ENCODE results near the gene HOXB7. TPM values are rescaled to one million over a fixed set of nuclear protein-coding genes. Genes with fewer than 3 reads are reported as not detected.

The HOXB7 gene
- polyA plus RNA-seq, 3 donors: not detected

DNA sequence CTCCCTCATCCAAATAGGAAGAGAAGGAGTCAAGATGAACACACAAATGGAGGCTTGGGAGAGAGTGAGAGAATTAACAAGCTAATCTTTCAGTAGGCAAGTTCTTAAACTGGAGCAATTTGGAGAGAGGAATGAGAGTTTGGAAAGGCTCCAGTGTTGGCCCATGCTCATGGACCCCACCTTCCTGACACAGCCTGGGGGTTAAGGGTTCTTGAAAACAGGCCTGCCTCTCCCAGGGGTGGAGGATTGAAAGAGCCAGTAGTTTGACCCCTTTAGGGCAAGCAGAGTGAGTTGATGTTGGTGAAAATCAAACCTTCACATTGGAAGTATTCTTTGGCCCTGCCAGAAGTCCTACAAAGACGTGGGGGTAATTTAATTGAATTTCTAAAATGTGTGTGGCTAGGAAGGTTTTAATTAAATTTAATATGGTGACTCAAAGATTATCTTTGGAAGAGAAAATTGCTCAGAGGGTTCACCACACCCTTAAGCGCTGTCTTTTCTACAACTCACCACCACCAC is 26.5 kb downstream of the HOXB7 start:
- Mint-ChIP-seq H3K9me3 (peaks cover 0 to 36% (median 28%) of the 10 kb centered on the region in 7 donors), H3K36me3 (peaks cover 14 to 33% of the 10 kb centered on the region in 2 donors), H3K4me3 (peak overlapping the region in 1 of 2 donors; percentile 99), H3K4me1 (peaks cover 53% of the 10 kb centered on the region), H3K27ac (no peak overlapping the region), H3K27me3 (ENCODE audit: low read depth in 3 of 3) (peaks cover 97 to 100% (median 98%) of the 10 kb centered on the region in 3 donors)
- intact Hi-C loops (cut with micrococcal nuclease): no loop called here
- Histone ChIP-seq H3K4me3 (replicated peaks in 1 of 3; ENCODE audit: low read depth in 2 of 3, low read length in 3 of 3) (no peak overlapping the region), H3K9me3 (replicated peaks in 1 of 2; ENCODE audit: control insufficient read depth in 1 of 2, insufficient read depth in 1 of 2, low read length in 2 of 2) (peaks cover 0 to 18% of the 10 kb centered on the region in 2 donors), H4K20me1 (ENCODE audit: insufficient read depth, low read length) (no peaks in the 10 kb centered on the region), H2AFZ (ENCODE audit: insufficient read depth, low read depth, low read length, poor library complexity, severe bottlenecking) (no peak overlapping the region), H3K27ac (ENCODE audit: low read depth in 1 of 2, low read length in 2 of 2) (no peak overlapping the region), H3K36me3 (replicated peaks in 1 of 2; ENCODE audit: control insufficient read depth in 1 of 2, insufficient read depth in 2 of 2, low read length in 2 of 2) (no peaks in the 10 kb centered on the region), H3K9ac (ENCODE audit: insufficient read depth, low read length, poor library complexity, severe bottlenecking) (no peak overlapping the region), H3K4me1 (ENCODE audit: control insufficient read depth in 1 of 2, insufficient read depth in 2 of 2, low read length in 2 of 2) (peaks cover 33 to 46% of the 10 kb centered on the region in 2 donors), H3K79me2 (ENCODE audit: insufficient read depth, low read length) (no peaks in the 10 kb centered on the region), H3K4me2 (replicated peaks; ENCODE audit: extremely low read depth, low read length, poor library complexity, severe bottlenecking) (no peak overlapping the region), H3K27me3 (ENCODE audit: control insufficient read depth in 2 of 2, insufficient read depth in 2 of 2, low read length in 2 of 2) (peaks cover 92 to 99% of the 10 kb centered on the region in 2 donors)
- DNase-seq: no peak
- WGBS (ENCODE audit: insufficient coverage): no CpG with 5 or more reads among the region's 2 CpGs
- TF ChIP-seq, protein P1, sequence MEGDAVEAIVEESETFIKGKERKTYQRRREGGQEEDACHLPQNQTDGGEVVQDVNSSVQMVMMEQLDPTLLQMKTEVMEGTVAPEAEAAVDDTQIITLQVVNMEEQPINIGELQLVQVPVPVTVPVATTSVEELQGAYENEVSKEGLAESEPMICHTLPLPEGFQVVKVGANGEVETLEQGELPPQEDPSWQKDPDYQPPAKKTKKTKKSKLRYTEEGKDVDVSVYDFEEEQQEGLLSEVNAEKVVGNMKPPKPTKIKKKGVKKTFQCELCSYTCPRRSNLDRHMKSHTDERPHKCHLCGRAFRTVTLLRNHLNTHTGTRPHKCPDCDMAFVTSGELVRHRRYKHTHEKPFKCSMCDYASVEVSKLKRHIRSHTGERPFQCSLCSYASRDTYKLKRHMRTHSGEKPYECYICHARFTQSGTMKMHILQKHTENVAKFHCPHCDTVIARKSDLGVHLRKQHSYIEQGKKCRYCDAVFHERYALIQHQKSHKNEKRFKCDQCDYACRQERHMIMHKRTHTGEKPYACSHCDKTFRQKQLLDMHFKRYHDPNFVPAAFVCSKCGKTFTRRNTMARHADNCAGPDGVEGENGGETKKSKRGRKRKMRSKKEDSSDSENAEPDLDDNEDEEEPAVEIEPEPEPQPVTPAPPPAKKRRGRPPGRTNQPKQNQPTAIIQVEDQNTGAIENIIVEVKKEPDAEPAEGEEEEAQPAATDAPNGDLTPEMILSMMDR (IDR thresholded peaks at IDR 0.05): no peak

DNA sequence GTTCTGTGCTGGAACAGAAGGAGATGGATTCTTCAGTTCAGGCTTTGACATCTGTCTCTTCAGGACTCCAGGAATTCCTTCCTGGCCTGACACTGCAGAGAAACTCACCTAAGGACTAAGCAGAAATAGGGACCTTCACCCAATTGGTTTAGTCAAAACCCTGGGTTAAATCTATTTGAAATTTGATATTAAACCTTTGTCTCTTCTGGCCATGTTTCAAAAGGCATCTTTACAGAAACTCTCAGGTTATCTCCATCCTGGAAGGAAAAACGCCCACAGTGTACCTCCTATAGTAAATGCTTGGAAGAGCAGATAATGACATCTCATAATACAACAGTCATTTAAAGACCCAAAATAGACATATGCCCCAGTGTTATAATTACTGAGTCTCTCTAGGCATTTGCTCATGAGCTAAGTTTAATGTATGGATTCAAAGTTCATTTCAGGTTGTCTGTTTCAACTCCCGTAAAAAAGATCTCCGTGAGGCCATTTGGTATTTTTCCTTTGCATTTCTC is 27.1 kb downstream of the HOXB7 start:
- Mint-ChIP-seq H3K4me1 (peaks cover 57% of the 10 kb centered on the region), H3K9me3 (peaks cover 3 to 41% (median 29%) of the 10 kb centered on the region in 7 donors), H3K27me3 (ENCODE audit: low read depth in 3 of 3) (peaks cover 97 to 100% (median 98%) of the 10 kb centered on the region in 3 donors), H3K4me3 (peak overlapping the region in 1 of 2 donors; percentile 99), H3K27ac (no peak overlapping the region), H3K36me3 (peaks cover 19 to 38% of the 10 kb centered on the region in 2 donors)
- Histone ChIP-seq H4K20me1 (ENCODE audit: insufficient read depth, low read length) (no peaks in the 10 kb centered on the region), H3K27me3 (ENCODE audit: control insufficient read depth in 2 of 2, insufficient read depth in 2 of 2, low read length in 2 of 2) (peaks cover 92 to 99% of the 10 kb centered on the region in 2 donors), H3K9ac (ENCODE audit: insufficient read depth, low read length, poor library complexity, severe bottlenecking) (no peak overlapping the region), H3K79me2 (ENCODE audit: insufficient read depth, low read length) (no peaks in the 10 kb centered on the region), H2AFZ (ENCODE audit: insufficient read depth, low read depth, low read length, poor library complexity, severe bottlenecking) (no peak overlapping the region), H3K27ac (ENCODE audit: low read depth in 1 of 2, low read length in 2 of 2) (no peak overlapping the region), H3K4me2 (replicated peaks; ENCODE audit: extremely low read depth, low read length, poor library complexity, severe bottlenecking) (no peak overlapping the region), H3K4me1 (ENCODE audit: control insufficient read depth in 1 of 2, insufficient read depth in 2 of 2, low read length in 2 of 2) (peaks cover 38 to 51% of the 10 kb centered on the region in 2 donors), H3K36me3 (replicated peaks in 1 of 2; ENCODE audit: control insufficient read depth in 1 of 2, insufficient read depth in 2 of 2, low read length in 2 of 2) (no peaks in the 10 kb centered on the region), H3K9me3 (replicated peaks in 1 of 2; ENCODE audit: control insufficient read depth in 1 of 2, insufficient read depth in 1 of 2, low read length in 2 of 2) (peaks cover 0 to 23% of the 10 kb centered on the region in 2 donors), H3K4me3 (replicated peaks in 1 of 3; ENCODE audit: low read depth in 2 of 3, low read length in 3 of 3) (no peak overlapping the region)
- TF ChIP-seq, protein P1 (IDR thresholded peaks at IDR 0.05): no peak
- no peak for DNase-seq
- no CpG with 5 or more reads among the region's 3 CpGs for WGBS (ENCODE audit: insufficient coverage)
- intact Hi-C loops (cut with micrococcal nuclease): no loop called here

Measured in CD14-positive monocyte (primary cell).